Heart right ventricle (tissue), 16 donors: ENCODE measurements around the gene SDHAF2. TPM values are rescaled to one million over a fixed set of nuclear protein-coding genes. Genes with fewer than 3 reads are reported as not detected.
"Not testable (repeated sequence)": the region's sequence is repeated elsewhere in the genome, so short reads cannot be mapped to it uniquely, and the experiment has no call there.

Experiments used
- ATAC-seq, 8 donors: fragments of 200-7000 bp; cut with Tn5 transposase; one replicate each; pipeline ENCODE4 v1.9.1; 2020; ENCODE audit warnings: mild to moderate bottlenecking in 8 of 8, moderate library complexity in 8 of 8, moderate number of reproducible peaks in 1 of 8
- DNase-seq, 2 donors: peaks; one replicate each; pipeline ENCODE4 v3.0.0-alpha.2; 2020
- H3K27ac ChIP-seq, 10 donors: fragments of 200-600 bp; sonication (generic) in 2 of 10; one replicate each; pipeline versions ENCODE4 v1.5.0 to v1.8.0; 2020 to 2022; ENCODE audit warnings: mild to moderate bottlenecking in 3 of 10
- H3K27me3 ChIP-seq, 7 donors: fragments of 200-600 bp; one replicate each; pipeline ENCODE4 v1.8.0; 2021 to 2022; ENCODE audit warnings: mild to moderate bottlenecking in 2 of 7
- H3K36me3 ChIP-seq, 9 donors: fragments of 200-600 bp; sonication (generic) in 1 of 9; one replicate each; pipeline versions ENCODE4 v1.5.0 to v1.8.0; 2020 to 2022; ENCODE audit warnings: mild to moderate bottlenecking in 2 of 9
- H3K4me1 ChIP-seq, 9 donors: fragments of 200-600 bp; sonication (generic) in 1 of 9; one replicate each; pipeline versions ENCODE4 v1.5.0 to v1.8.0; 2020 to 2022; ENCODE audit warnings: mild to moderate bottlenecking in 4 of 9
- H3K4me3 ChIP-seq, 10 donors: fragments of 200-600 bp; sonication (generic) in 2 of 10; one replicate each; pipeline versions ENCODE4 v1.5.0 to v1.8.0; 2020 to 2022; ENCODE audit warnings: mild to moderate bottlenecking in 7 of 10, moderate library complexity in 2 of 10
- H3K9me3 ChIP-seq, 11 donors: fragments of 200-600 bp in 10 of 11; sonication (generic) in 2 of 11; one replicate each; pipeline versions ENCODE4 v1.5.0 to v1.8.0; 2013 to 2022; ENCODE audit warnings: mild to moderate bottlenecking in 2 of 11, control low read depth in 1 of 11, moderate library complexity in 1 of 11
- WGBS, 2 donors: extraction: QIAGEN DNeasy Blood & Tissue Kit; methylation state at CpG; one replicate each; pipeline ENCODE4 v1.1.7; 2013; ENCODE audit warnings: inconsistent platforms in 1 of 2; 5-methylcytosine and 5-hydroxymethylcytosine counted together
- intact Hi-C, 10 donors: fragments of 100-400 bp; cut with DNase I; formaldehyde crosslinking; loops; one replicate each; pipeline versions ENCODE4 v1.11.1 to v1.14.2; 2022
- polyA plus RNA-seq, 2 donors: library from polyadenylated mRNA; stranded (reverse); fragments of 200-250 nt; gene quantifications; one replicate each; pipeline ENCODE4 v1.2.3, GENCODE V29; 2013
- total RNA-seq, 10 donors: library from RNA; stranded (reverse); fragmentation: NEBNext Ultra II Directional in 3 of 10; extraction: Animal tissue kit (Norgen Biotek cat#: 25700) in 3 of 10; gene quantifications; one replicate each; pipeline versions ENCODE4 v1.2.1 to v1.2.4, GENCODE V29; 2021 to 2023
- TF ChIP-seq, protein P1 (sequence below), 9 donors: fragments of 200-600 bp; sonication (generic) in 2 of 9; IDR thresholded peaks; one replicate each; pipeline versions ENCODE4 v1.5.0 to v1.8.0; 2021 to 2022; ENCODE audit warnings: antibody characterized with exemption in 9 of 9, mild to moderate bottlenecking in 5 of 9, moderate library complexity in 1 of 9
- donor health status: Arrhythmogenic right ventricular cardiomyopathy.
- donor health status: ischemic (EF 13 %, LVEDD 7.1; RV severe dilation, severe dysfunction).
- donor health status: healthy with polysubstance abuse.
- donor health status: DM: no; HTN: yes; CAD: no.
- donor health status: DM: no; HTN: no; CAD: no.
- donor health status: ischemic (EF 25% LVEDD 6.9; RV normal size, moderate dysfunction).
- donor health status: ischemic (EF 25% LVEDD 5.7; RV mildly dilated, moderate dysfunction).
- donor health status: healthy.
- donor health status: DM: yes; HTN: yes; CAD: no.
- donor health status: Ischemic cardiomyopathy.
- donor health status: ischemic (EF 35%, LVEDD 5.7; RV mildly dilated, moderate dysfunction).
- donor health status: nonischemic (EF 11% LVEDD 7.7; RV severe dilation, severe dysfunction).
- donor health status: DM: yes; HTN: yes; CAD: no.
- donor health status: PGD.
- donor health status: ischemic (EF 29% LVEDD 5.4; RV normal size, mild dysfunction).
- donor health status: nonischemic (EF 23%, LVEDD 6.1; RV moderate dilation, normal function).

Gene SDHAF2
- total and polyA plus RNA-seq, 12 donors: 24.4 to 56.1 (median 33.9) TPM

GRCh38 chr11:61422226-61422625, 7.7 kb upstream of the SDHAF2 start:
- H3K9me3 ChIP-seq: no peaks in the 10 kb centered on the region
- intact Hi-C loops: no loop called here
- H3K27me3 ChIP-seq: no peaks in the 10 kb centered on the region
- TF ChIP-seq, protein P1, sequence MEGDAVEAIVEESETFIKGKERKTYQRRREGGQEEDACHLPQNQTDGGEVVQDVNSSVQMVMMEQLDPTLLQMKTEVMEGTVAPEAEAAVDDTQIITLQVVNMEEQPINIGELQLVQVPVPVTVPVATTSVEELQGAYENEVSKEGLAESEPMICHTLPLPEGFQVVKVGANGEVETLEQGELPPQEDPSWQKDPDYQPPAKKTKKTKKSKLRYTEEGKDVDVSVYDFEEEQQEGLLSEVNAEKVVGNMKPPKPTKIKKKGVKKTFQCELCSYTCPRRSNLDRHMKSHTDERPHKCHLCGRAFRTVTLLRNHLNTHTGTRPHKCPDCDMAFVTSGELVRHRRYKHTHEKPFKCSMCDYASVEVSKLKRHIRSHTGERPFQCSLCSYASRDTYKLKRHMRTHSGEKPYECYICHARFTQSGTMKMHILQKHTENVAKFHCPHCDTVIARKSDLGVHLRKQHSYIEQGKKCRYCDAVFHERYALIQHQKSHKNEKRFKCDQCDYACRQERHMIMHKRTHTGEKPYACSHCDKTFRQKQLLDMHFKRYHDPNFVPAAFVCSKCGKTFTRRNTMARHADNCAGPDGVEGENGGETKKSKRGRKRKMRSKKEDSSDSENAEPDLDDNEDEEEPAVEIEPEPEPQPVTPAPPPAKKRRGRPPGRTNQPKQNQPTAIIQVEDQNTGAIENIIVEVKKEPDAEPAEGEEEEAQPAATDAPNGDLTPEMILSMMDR (IDR thresholded peaks at IDR 0.05): no peak
- 91 to 94% methylated on average over 3 of the region's 3 CpGs for WGBS, 2 donors
- H3K4me1 ChIP-seq: peaks cover 0 to 53% (median 18%) of the 10 kb centered on the region in 9 donors
- ATAC-seq: no peak
- H3K27ac ChIP-seq: no peak overlapping the region
- H3K36me3 ChIP-seq: peaks cover 3 to 100% (median 59%) of the 10 kb centered on the region in 9 donors
- no peak overlapping the region for H3K4me3 ChIP-seq
- no peak for DNase-seq

GRCh38 chr11:61425367-61426131, 4.4 kb upstream of the SDHAF2 start:
- Histone ChIP-seq H3K4me1 (peaks cover 0 to 57% (median 24%) of the 10 kb centered on the region in 9 donors), H3K9me3 (no peaks in the 10 kb centered on the region), H3K36me3 (peaks cover 0 to 84% (median 41%) of the 10 kb centered on the region in 9 donors), H3K4me3 (no peak overlapping the region), H3K27ac (no peak overlapping the region), H3K27me3 (no peaks in the 10 kb centered on the region)
- intact Hi-C loops: no loop called here
- 85 to 97% methylated on average over 1 of the region's 1 CpG for WGBS, 2 donors
- ATAC-seq: no peak
- DNase-seq: no peak
- TF ChIP-seq, protein P1 (IDR thresholded peaks at IDR 0.05): no peak

GRCh38 chr11:61429346-61429690, 606 bp upstream of the SDHAF2 start:
- intact Hi-C loops: no loop called here
- Histone ChIP-seq H3K36me3 (peaks cover 0 to 61% (median 33%) of the 10 kb centered on the region in 9 donors), H3K27ac (peak overlapping the region; percentile 75 to 98 (median 96)), H3K4me1 (peaks cover 0 to 71% (median 41%) of the 10 kb centered on the region in 9 donors), H3K27me3 (no peaks in the 10 kb centered on the region), H3K9me3 (no peaks in the 10 kb centered on the region), H3K4me3 (peak overlapping the region; percentile 49 to 91 (median 79))
- DNase-seq (peak; percentile 56 to 66), ATAC-seq (peak; percentile 71 to 88 (median 79))
- WGBS, 2 donors: 0% methylated on average over 35 to 36 of the region's 37 CpGs
- TF ChIP-seq, protein P1 (IDR thresholded peaks at IDR 0.05): peak in 8 of 9 donors; percentile 19 to 61 (median 38)

DNA sequence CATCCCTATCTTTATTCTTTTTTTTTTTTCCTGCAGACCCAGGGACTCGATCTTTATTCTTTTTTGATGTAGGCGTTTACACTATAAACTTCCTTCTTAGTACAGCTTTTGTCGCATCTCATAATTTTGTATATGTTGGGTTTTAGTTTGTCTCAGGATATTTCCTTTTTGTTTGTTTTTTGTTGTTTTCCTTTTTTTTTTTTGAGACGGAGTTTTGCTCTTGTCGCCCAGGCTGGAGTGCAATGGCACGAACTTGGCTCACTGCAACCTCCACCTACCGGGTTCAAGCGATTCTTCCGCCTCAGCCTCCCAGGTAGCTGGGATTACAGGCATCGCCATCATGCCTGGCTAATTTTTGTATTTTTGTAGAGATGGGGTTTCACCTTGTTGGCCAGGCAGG, 915 bp downstream of the SDHAF2 start:
- 66 to 75% methylated on average over 10 of the region's 10 CpGs for WGBS, 2 donors
- H3K27ac ChIP-seq: peak overlapping the region in 5 of 10 donors; percentile 93 to 97 (median 97)

More for the DNA sequence above, 915 bp downstream of the SDHAF2 start:
- Histone ChIP-seq H3K4me1 (peaks cover 0 to 66% (median 49%) of the 10 kb centered on the region in 9 donors), H3K36me3 (peaks cover 0 to 46% (median 24%) of the 10 kb centered on the region in 9 donors), H3K4me3 (peak overlapping the region in 9 of 10 donors; percentile 68 to 91 (median 81))
- H3K27me3 ChIP-seq, DNase-seq, H3K9me3 ChIP-seq, ATAC-seq: not testable (repeated sequence)
- intact Hi-C loops: loop anchor here in 1 of 10 donors (10.0 kb wide), 1 partner anchor 96 kb away; the partner anchor contains the start of genes DDB1 and TKFC
